Endometrial microvascular endothelial cells (primary cell): ENCODE data around the gene FIBP. TPM values are rescaled to one million over a fixed set of nuclear protein-coding genes. Genes with fewer than 3 reads are reported as not detected.

Experiments used
- in situ Hi-C: cut with HindIII; loops from 2 replicates; pipeline ENCODE4 v1.10.0; 2017; ENCODE audit warnings: low sequenced_read_pairs, low pct_unique_long_range_greater_than_20kb; ENCODE audit errors: inconsistent ontology term
- total RNA-seq: library from RNA; depleted of rRNA; stranded (reverse); fragments of >200 nt; gene quantifications from one replicate; pipeline ENCODE4 v1.2.3, GENCODE V29; 2015; ENCODE audit errors: inconsistent ontology term

Gene FIBP
- total RNA-seq, 1 donor from 2014 or later: 154 TPM

- in situ Hi-C loops: no loop called here
These were observed 28.1 kb upstream of the FIBP start for GRCh38 chr11:65916391-65916790.

GRCh38 chr11:65915821-65916251 lies 27.6 kb upstream of the FIBP start:
- in situ Hi-C loops: no loop called here

- in situ Hi-C loops: no loop called here
These were observed 27.0 kb upstream of the FIBP start for GRCh38 chr11:65915101-65915820.

GRCh38 chr11:65912845-65913244 lies 24.6 kb upstream of the FIBP start:
- in situ Hi-C loops: no loop called here

- in situ Hi-C loops: no loop called here
These were observed 23.7 kb upstream of the FIBP start for GRCh38 chr11:65911682-65912568.

GRCh38 chr11:65907878-65908277 lies 19.6 kb upstream of the FIBP start:
- in situ Hi-C loops: no loop called here

- in situ Hi-C loops: no loop called here
These were observed 18.3 kb upstream of the FIBP start for GRCh38 chr11:65906602-65907001.

- in situ Hi-C loops: no loop called here
These were observed 15.4 kb upstream of the FIBP start for GRCh38 chr11:65903715-65904114.

- in situ Hi-C loops: no loop called here
These were observed 14.8 kb upstream of the FIBP start for GRCh38 chr11:65903068-65903481.

- in situ Hi-C loops: no loop called here
These were observed 12.6 kb upstream of the FIBP start for GRCh38 chr11:65900899-65901180.

- in situ Hi-C loops: no loop called here
These were observed 12.0 kb upstream of the FIBP start, which contains the start of gene FOSL1 for GRCh38 chr11:65900125-65900898. Gene FOSL1, minus strand, starts transcription at chr11:65900388. Its CDS starts 49 bp downstream, at chr11:65900339.

- in situ Hi-C loops: no loop called here
These were observed 11.3 kb upstream of the FIBP start for GRCh38 chr11:65899356-65900124.

- in situ Hi-C loops: no loop called here
These were observed 10.5 kb upstream of the FIBP start for GRCh38 chr11:65898656-65899355.

GRCh38 chr11:65897020-65897471 lies 8.8 kb upstream of the FIBP start:
- in situ Hi-C loops: no loop called here

GRCh38 chr11:65896034-65896999 lies 8.0 kb upstream of the FIBP start:
- in situ Hi-C loops: no loop called here

GRCh38 chr11:65895482-65895981 lies 7.3 kb upstream of the FIBP start:
- in situ Hi-C loops: no loop called here

- in situ Hi-C loops: no loop called here
These were observed 5.8 kb upstream of the FIBP start for GRCh38 chr11:65894034-65894591.
